Activated CD8-positive, alpha-beta memory T cell treated with anti-CD3 and anti-CD28 coated beads, Interleukin-2, amount 50 U/mL, for 48 hours (primary cell): ENCODE measurements around the gene PEF1.

ENCODE experiments used
- DNase-seq: peaks from one replicate; pipeline ENCODE4 v3.0.0-alpha.2; 2020

Gene PEF1

GRCh38 chr1:31653717-31654473, 9.2 kb upstream of the PEF1 start:
- DNase-seq, result no peak

GRCh38 chr1:31652891-31653499, 8.3 kb upstream of the PEF1 start:
- DNase-seq, result no peak

DNA sequence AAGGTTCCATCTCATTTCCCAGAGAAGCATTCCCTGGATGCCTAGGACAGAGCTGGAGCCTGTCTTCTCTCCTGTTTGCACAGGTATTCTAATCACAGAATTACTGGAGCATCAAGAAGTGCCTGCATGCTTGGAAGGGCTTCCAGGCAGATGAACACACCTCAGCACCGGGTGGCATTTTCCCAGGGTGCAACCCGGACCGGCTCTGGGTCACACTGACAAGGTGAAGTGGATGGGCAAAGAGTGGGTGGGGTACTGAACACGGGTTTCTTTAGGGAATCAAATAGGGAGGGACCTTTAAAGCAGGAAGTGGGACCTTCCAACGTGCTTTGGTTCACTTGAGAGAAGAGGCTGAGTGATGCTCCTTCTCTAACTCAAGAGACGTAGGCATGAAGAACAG, 7.1 kb upstream of the PEF1 start:
- DNase-seq, result no peak

- DNase-seq, result no peak
These were observed 6.4 kb upstream of the PEF1 start for GRCh38 chr1:31651089-31651420.

DNA sequence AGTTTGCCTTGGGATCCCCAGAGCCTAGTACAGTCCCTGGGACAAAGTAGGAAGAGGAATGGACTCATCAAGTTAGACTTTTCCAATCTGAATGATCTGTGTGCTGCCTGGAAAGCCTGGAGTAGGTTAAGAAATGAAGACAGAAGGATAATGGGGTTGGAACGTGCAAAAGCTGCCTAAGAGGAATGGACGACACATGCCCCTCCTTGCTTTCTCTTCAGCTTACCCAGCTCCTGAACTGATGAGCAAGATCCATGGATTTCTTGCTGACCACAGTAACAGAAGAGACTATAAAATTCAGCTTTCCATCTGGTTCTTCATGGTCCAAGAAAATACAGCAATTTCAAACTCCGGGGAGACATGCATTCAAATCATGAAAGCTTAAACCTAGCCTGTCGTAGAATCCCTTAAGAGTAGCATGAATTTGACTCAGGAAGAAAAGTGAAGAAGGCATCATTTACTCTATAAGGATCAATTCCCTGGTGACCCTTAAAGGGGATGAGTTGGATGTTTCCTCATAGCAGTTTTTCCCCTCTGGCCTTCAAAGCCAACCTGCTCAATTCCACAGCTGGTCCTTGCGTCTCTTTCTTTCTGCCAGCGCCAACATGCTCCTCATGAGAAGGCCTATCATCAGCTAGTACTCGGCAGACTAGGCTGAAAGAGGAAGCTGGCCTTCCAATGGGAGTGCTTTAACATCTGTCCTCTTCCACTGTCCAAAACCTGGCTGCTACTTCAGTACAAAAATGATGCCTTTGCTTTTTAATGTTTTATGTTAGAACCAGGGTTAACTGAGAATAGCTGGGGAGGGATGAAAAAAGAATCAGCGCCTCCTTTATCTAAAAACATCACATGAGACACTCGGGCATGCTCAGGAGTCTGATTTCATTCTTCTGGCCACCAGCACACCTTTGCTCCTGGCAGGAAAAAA, 5.7 kb upstream of the PEF1 start:
- no peak for DNase-seq

DNA sequence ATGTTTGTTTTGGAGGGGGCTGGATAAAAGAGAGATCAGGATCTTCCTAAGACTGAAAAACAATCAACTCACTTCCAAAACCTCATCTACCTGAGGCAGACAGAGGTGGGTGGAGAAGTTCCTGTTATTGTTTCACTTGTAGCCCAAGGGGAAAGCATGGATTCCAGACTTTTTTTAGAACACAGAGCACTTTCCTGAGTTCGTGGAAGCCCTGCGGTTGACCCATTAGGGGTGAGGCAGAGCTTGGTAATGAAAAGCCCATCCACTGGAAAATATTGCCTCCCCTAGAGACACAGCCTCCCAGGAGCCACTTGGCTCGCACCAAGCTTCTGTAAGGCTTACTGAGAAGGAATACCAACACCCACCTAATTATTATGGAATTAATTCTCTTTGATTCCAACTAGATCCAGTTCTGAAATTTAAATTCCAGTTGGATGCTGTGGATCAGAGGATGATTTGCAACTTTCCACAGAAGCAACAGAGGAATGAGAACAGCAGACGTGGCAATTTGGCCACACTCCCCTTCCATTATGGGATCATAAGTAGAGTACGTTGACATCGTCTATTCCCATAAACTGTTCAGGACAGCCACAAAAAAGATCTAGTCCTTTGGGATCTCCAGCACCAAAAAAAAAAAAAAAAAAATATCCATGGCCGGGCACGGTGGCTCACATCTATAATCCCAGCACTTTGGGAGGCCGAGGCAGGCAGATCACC, 4.1 kb upstream of the PEF1 start:
- DNase-seq, result no peak

GRCh38 chr1:31648190-31648589, 3.5 kb upstream of the PEF1 start:
- DNase-seq, result no peak

DNA sequence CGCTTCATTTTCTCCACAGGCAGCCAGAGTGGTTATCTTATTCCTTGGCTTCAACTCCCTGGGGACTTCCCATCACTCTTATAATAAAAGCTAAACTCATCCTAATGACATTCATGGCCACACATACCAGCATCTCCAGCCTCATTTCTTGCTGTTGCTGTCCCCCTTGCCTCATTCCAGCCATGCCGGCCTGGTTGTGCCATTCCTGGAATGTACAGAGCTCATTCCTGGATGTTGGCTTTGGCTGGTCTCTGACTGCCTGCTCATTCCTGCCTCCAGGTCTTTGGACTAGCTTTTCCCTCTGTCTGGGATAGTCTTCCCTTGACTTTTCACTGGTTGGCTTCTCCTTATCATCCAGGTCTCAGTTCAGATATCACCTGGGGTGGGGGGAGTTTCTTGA, 2.4 kb upstream of the PEF1 start:
- no peak for DNase-seq

DNA sequence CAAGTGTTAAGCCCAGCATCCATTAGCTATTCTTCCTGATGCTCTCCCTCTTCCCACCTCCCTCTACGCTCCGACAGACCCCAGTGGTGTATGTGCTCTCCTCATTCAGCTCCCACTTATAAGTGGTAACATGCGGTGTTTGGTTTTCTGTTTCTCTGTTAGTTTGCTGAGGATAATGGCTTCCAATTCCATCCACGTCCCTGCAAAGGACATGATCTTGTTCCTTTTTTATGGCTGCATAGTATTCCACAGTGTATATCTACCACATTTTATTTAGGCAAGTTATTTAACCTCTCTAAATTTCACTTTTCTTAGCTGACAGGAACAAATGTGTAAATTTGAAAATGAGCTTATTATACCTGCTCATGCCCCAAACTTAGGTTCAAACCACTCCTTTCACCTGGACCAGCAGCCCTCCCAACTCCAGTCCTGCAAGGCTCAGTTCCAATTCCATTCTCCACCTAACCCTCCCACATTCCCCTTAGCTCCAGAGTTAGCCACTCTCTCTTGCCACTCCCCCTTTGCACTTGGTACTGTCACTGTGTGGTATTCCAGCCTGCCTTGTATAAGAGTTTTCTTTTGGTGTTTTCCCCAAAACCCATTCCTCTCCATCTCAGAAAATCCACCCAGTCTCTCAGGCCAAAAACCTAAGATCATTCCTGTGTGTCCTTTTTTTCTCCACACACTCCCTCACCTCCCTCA, 1.7 kb upstream of the PEF1 start:
- DNase-seq, result no peak

GRCh38 chr1:31645274-31645568, 545 bp upstream of the PEF1 start:
- DNase-seq, result no peak

- DNase-seq, result no peak
These were observed 608 bp downstream of the PEF1 start for GRCh38 chr1:31643976-31644559.

GRCh38 chr1:31642897-31643296, 1.8 kb downstream of the PEF1 start:
- DNase-seq, result no peak

DNA sequence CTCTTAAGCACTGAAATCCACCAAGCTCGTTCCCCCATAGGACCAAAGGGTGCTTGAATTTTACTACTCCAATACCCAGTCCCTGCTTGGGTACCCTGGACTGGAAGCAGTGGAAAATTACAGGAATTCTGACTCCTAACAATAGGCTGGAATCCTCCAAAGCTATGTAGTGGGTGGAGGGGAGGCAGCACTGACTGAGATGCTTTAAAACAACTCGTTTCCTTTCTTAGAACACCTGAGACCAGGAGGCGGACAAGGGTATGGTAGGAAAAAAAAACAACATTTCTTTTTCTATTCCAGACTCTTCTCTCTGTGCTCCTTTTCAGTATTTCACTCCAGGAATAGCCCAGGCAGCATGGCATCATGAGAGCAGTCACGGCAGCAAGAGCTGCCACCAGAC, 2.3 kb downstream of the PEF1 start:
- no peak for DNase-seq

DNA sequence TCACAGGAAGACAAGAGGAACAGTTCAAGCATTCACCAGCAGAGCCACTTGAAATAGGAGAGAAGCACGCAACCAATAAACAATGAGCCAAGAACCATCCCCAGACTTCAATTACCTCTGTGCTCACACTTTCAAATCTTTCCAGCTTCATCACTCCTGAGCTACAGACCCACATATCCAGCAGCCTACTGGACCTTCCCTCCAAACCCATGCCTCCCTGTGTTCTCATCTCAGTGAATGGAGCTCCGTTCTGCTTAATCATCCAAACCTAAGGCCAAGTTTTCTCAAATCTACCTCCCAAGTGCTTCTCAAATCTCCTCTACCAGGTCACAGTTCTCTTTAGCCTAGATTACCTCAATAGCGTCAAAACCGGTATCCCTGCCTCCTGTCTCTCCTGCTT, 3.7 kb downstream of the PEF1 start:
- DNase-seq, result no peak

GRCh38 chr1:31640179-31640578, 4.5 kb downstream of the PEF1 start:
- no peak for DNase-seq

GRCh38 chr1:31639543-31639942, 5.1 kb downstream of the PEF1 start:
- DNase-seq, result no peak

GRCh38 chr1:31637915-31638673, 6.6 kb downstream of the PEF1 start:
- DNase-seq, result no peak

DNA sequence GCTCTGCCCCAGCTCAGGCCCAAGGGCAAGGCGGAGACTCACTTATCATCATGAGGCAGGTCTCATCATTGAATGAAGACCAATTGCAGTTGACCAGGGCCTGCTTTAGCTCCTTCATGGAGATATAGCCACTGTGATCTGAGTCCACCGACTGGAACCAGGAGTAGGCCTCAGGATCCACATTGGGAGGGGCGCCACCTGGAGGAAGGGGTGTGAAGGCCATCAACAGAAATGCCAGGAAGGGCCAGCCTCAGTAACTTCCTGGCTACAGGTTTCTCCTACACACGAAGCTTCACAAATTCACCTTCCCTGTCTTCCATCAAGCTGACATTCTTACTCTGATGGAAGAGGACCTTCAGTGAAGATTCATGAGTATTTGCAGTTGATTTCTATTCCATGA, 11.6 kb downstream of the PEF1 start:
- DNase-seq, result no peak

- DNase-seq, result no peak
These were observed 12.0 kb downstream of the PEF1 start for GRCh38 chr1:31632649-31633048.

GRCh38 chr1:31628931-31629556, 15.6 kb downstream of the PEF1 start:
- no peak for DNase-seq

DNA sequence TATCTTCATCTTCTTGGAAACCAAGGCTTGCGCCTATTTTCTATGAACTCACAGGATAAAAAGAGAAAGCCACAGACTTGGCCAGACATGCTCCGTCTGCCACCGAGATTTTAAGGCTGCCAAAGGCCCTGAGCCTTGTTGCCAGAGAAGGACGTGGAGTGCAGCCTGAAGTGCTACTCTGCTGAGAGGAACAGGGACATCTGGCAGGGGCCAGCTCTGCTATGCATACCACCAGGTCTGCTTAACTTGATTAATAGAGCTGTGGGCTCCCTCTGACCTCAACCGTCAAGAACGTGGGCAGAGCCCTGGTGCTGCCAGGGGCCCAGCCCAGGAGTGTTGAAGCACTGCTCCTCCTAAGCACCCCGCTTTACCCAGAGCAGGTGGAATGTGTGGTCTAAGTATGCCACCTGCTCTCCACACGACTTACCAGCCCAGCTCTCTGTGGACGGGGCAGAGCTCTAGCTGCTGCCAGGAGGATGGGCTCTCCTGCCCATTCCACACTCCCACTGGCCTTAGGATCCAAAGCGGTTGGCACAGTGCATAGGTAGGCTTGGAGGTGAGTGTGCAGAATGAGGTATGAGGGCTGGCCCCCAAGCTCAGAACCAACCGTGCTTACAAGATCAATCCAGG, 16.6 kb downstream of the PEF1 start:
- no peak for DNase-seq
